ENCODE measurements around the gene ITGA3. TPM values are rescaled to one million over a fixed set of nuclear protein-coding genes. Genes with fewer than 3 reads are reported as not detected.

The ITGA3 gene
- total RNA-seq, 1 experiment from 2014 or later, result 392 TPM

DNA sequence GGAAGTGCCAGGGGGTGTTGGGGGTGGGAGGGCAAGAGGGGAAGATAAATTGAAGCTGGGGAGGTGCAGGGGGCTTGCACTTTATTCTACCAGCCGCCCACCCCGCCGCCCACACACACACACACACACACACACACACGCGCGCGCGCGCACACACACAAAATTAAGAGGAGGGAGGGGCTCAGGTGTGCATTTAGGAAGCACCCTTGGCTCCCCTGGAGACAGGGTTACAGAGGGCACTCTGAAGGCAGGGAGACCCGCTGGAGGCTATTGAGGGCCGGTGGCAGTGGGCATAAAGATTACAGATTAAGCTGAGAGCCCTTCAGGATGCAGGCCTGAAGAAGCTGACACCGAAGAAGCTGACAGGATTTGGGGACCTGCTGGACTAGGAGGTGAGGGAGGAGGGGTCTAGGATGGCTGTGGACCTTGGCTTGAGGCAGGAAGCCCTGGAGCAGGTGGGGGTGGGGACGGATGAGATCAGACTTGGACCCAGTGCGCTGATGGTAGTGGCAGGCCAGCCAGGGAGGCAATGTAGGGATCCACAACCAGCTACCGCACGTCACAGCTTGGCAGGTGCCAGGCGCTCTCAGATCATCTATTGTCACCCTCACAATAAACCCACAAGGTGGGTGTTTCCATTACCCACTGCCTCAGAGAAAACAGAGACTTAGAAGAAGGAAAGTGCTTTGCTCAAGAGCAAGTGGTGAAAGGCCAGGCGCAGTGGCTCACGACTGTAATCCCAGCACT is 74.8 kb downstream of the ITGA3 start:
- peaks cover 14 to 16% of the 10 kb centered on the region in 2 experiments; a peak in 3 of 4 replicates for H3K36me3 ChIP-seq (ENCODE audit: control insufficient read depth in 1 of 2, insufficient read depth in 2 of 2, low read length in 2 of 2)
- POLR2A ChIA-PET, result interaction anchor here (1.5 kb wide), 1 partner anchor 21 kb away, joined by 4 read pairs; no protein-coding TSS in a partner anchor
- no peak for TF ChIP-seq POLR2A (IDR thresholded peaks at IDR 0.05; ENCODE audit: borderline replicate concordance, extremely low read depth, insufficient read depth, insufficient read length)
- TF ChIP-seq, protein P1, sequence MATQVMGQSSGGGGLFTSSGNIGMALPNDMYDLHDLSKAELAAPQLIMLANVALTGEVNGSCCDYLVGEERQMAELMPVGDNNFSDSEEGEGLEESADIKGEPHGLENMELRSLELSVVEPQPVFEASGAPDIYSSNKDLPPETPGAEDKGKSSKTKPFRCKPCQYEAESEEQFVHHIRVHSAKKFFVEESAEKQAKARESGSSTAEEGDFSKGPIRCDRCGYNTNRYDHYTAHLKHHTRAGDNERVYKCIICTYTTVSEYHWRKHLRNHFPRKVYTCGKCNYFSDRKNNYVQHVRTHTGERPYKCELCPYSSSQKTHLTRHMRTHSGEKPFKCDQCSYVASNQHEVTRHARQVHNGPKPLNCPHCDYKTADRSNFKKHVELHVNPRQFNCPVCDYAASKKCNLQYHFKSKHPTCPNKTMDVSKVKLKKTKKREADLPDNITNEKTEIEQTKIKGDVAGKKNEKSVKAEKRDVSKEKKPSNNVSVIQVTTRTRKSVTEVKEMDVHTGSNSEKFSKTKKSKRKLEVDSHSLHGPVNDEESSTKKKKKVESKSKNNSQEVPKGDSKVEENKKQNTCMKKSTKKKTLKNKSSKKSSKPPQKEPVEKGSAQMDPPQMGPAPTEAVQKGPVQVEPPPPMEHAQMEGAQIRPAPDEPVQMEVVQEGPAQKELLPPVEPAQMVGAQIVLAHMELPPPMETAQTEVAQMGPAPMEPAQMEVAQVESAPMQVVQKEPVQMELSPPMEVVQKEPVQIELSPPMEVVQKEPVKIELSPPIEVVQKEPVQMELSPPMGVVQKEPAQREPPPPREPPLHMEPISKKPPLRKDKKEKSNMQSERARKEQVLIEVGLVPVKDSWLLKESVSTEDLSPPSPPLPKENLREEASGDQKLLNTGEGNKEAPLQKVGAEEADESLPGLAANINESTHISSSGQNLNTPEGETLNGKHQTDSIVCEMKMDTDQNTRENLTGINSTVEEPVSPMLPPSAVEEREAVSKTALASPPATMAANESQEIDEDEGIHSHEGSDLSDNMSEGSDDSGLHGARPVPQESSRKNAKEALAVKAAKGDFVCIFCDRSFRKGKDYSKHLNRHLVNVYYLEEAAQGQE (IDR thresholded peaks at IDR 0.05; ENCODE audit: low read depth), result no peak
- no peak for TF ChIP-seq POLR2AphosphoS5 (IDR thresholded peaks at IDR 0.05; ENCODE audit: low read depth, low read length)
- no peak for TF ChIP-seq EZH2phosphoT487 (IDR thresholded peaks at IDR 0.05; ENCODE audit: borderline replicate concordance)
- TF ChIP-seq EZH2 (IDR thresholded peaks at IDR 0.05), result no peak
- TF ChIP-seq, protein P2, sequence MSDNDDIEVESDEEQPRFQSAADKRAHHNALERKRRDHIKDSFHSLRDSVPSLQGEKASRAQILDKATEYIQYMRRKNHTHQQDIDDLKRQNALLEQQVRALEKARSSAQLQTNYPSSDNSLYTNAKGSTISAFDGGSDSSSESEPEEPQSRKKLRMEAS (IDR thresholded peaks at IDR 0.05), result no peak
- no peak for TF ChIP-seq TCF7L2 (IDR thresholded peaks at IDR 0.05; ENCODE audit: borderline replicate concordance, extremely low read depth, insufficient read depth, insufficient read length)
- no peak for TF ChIP-seq SRF (IDR thresholded peaks at IDR 0.05; ENCODE audit: low read depth)
- no peak for TF ChIP-seq CBX3 (IDR thresholded peaks at IDR 0.05; ENCODE audit: low read depth)
- TF ChIP-seq, protein P3, sequence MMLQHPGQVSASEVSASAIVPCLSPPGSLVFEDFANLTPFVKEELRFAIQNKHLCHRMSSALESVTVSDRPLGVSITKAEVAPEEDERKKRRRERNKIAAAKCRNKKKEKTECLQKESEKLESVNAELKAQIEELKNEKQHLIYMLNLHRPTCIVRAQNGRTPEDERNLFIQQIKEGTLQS (IDR thresholded peaks at IDR 0.05), result no peak
- TF ChIP-seq, protein P4, sequence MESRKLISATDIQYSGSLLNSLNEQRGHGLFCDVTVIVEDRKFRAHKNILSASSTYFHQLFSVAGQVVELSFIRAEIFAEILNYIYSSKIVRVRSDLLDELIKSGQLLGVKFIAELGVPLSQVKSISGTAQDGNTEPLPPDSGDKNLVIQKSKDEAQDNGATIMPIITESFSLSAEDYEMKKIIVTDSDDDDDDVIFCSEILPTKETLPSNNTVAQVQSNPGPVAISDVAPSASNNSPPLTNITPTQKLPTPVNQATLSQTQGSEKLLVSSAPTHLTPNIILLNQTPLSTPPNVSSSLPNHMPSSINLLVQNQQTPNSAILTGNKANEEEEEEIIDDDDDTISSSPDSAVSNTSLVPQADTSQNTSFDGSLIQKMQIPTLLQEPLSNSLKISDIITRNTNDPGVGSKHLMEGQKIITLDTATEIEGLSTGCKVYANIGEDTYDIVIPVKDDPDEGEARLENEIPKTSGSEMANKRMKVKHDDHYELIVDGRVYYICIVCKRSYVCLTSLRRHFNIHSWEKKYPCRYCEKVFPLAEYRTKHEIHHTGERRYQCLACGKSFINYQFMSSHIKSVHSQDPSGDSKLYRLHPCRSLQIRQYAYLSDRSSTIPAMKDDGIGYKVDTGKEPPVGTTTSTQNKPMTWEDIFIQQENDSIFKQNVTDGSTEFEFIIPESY (IDR thresholded peaks at IDR 0.05; ENCODE audit: extremely low read depth, insufficient replicate concordance, low read length), result no peak
- TF ChIP-seq RAD21 (IDR thresholded peaks at IDR 0.05; ENCODE audit: low read depth), result no peak
- intact Hi-C loops (cut with micrococcal nuclease), result no loop called here
- no peak overlapping the region for H3K9ac ChIP-seq (ENCODE audit: low read length)
- H3K4me3 ChIP-seq (replicated peaks in 1 of 2; ENCODE audit: low read depth in 1 of 2, low read length in 2 of 2), result no peak overlapping the region
- ATAC-seq (no peak), DNase-seq (ENCODE audit: low read depth, low spot score) (no peak)
- peaks cover 16 to 32% of the 10 kb centered on the region in 2 experiments for H3K4me1 ChIP-seq (ENCODE audit: control insufficient read depth in 1 of 2, insufficient read depth in 2 of 2, low read length in 2 of 2)
- no peak overlapping the region for H3K4me2 ChIP-seq (ENCODE audit: low read length)
- no peaks in the 10 kb centered on the region for H3K79me2 ChIP-seq (ENCODE audit: insufficient read depth, low read length)
- CTCF ChIA-PET, result interaction anchor here (0.6 to 2.4 kb wide), 2 partner anchors 14 to 18 kb away, joined by 5 to 7 read pairs; no protein-coding TSS in a partner anchor
- no peaks in the 10 kb centered on the region for H3K9me2 ChIP-seq (ENCODE audit: insufficient read depth)
- no TSS peak for BruUV-seq (replicated peaks)
- no peak overlapping the region for H3K27ac ChIP-seq (ENCODE audit: low read depth, low read length)
- H2AFZ ChIP-seq (ENCODE audit: low read depth, low read length, poor library complexity, severe bottlenecking), result no peak overlapping the region
- H4K20me1 ChIP-seq (ENCODE audit: insufficient read depth), result no peaks in the 10 kb centered on the region
- no peaks in the 10 kb centered on the region for H3K27me3 ChIP-seq (ENCODE audit: insufficient read depth, low read length)
- H3K9me3 ChIP-seq (ENCODE audit: control insufficient read depth in 1 of 2, insufficient read depth in 1 of 2, low read depth in 1 of 2, low read length in 2 of 2), result no peaks in the 10 kb centered on the region
- RAD21 ChIA-PET (ENCODE audit: low non-redundant PET in 1 of 2, low total read pairs in 2 of 2, uncharacterized antibody in 2 of 2, unreplicated experiment in 2 of 2), result no interaction called here
